K562 (cell line): ENCODE results near the gene ZCWPW1. TPM values are rescaled to one million over a fixed set of nuclear protein-coding genes. Genes with fewer than 3 reads are reported as not detected.

Experiments
- ATAC-seq: fragments of 200-7000 bp; cut with Tn5 transposase; 3 replicates; pipeline ENCODE4 v1.9.1; 2020; ENCODE audit warnings: moderate library complexity
- BruUV-seq: library from RNA; stranded (reverse); fragments of 400-500 nt; replicated peaks from 2 replicates; lab custom pipeline; 2021; lab: Mats Ljungman, UMichigan
- CTCF ChIA-PET: fragments of 300-600 bp; formaldehyde crosslinking; extraction: SDS; loops from one replicate; lab custom pipeline; 2021; ENCODE audit warnings: low intra/inter-chr PET ratio; lab: Yijun Ruan, JAX
- POLR2A ChIA-PET: fragments of 300-600, 350-650 bp; sonication (Branson Sonifier 250); formaldehyde crosslinking; extraction: SDS; loops from one replicate; lab custom pipeline; 2021; ENCODE audit warnings: antibody characterized with exemption, inconsistent platforms; lab: Yijun Ruan, JAX
- DNase-seq, 4 experiments: peaks; one replicate each; pipeline versions ENCODE4 v3.0.0 to v3.0.0-alpha.2; 2011 to 2018; ENCODE audit warnings: low spot score in 3 of 4, mixed read lengths in 3 of 4; ENCODE audit errors: extremely low read depth in 1 of 4
- FAIRE-seq: peaks from 2 replicates; lab custom pipeline; 2011; peaks lifted over from hg19 to GRCh38; lab: Jason Lieb, UNC
- H2AFZ ChIP-seq: 2 replicates; pipeline ENCODE4 v1.6.0; 2011; ENCODE audit warnings: low read depth, low read length, control low read depth, inconsistent platforms
- H3K27ac ChIP-seq: fragments of 200-600 bp; 3 replicates; pipeline ENCODE4 v1.8.0; 2011; ENCODE audit warnings: low read depth, mild to moderate bottlenecking, control low read depth, inconsistent platforms, low read length, moderate library complexity, mixed read lengths; ENCODE audit errors: extremely low read depth
- H3K27me3 ChIP-seq, 2 experiments: fragments of 300-600 bp in 1 of 2; 2 replicates in 1 of 2; 3 replicates in 1 of 2; pipeline versions ENCODE4 v1.6.0 to v1.8.0; 2011; ENCODE audit warnings: inconsistent platforms in 2 of 2, low read length in 2 of 2, mild to moderate bottlenecking in 1 of 2, mixed read lengths in 1 of 2, moderate library complexity in 1 of 2; ENCODE audit not compliant: control insufficient read depth in 2 of 2, insufficient read depth in 2 of 2
- H3K36me3 ChIP-seq: fragments of 300-600 bp; 3 replicates; pipeline ENCODE4 v1.8.0; 2011; ENCODE audit warnings: mild to moderate bottlenecking, low read length, inconsistent platforms; ENCODE audit not compliant: control insufficient read depth, insufficient read depth
- H3K4me1 ChIP-seq, 2 experiments: fragments of 200-600 bp in 1 of 2; replicated peaks in 1 of 2; 2 replicates in 1 of 2; 3 replicates in 1 of 2; pipeline versions ENCODE4 v1.5.1 to v1.8.0; 2011; ENCODE audit warnings: inconsistent platforms in 2 of 2, low read length in 2 of 2, mild to moderate bottlenecking in 1 of 2, mixed read lengths in 1 of 2, moderate library complexity in 1 of 2; ENCODE audit not compliant: control insufficient read depth in 2 of 2, insufficient read depth in 2 of 2
- H3K4me2 ChIP-seq: 2 replicates; pipeline ENCODE4 v1.6.1; 2011; ENCODE audit warnings: low read length, control low read depth, inconsistent platforms, mixed read lengths; ENCODE audit not compliant: insufficient read depth
- H3K4me3 ChIP-seq: fragments of 200-600 bp; sonication (generic), shearing (Covaris generic); 2 replicates; pipeline ENCODE4 v1.5.1; 2016; ENCODE audit warnings: control low read depth, inconsistent platforms
- H3K79me2 ChIP-seq: fragments of 200-600 bp; 3 replicates; pipeline ENCODE4 v1.8.0; 2011; ENCODE audit warnings: low read length, inconsistent platforms; ENCODE audit not compliant: control insufficient read depth, insufficient read depth
- H3K9ac ChIP-seq, 2 experiments: 2 replicates each; pipeline versions ENCODE4 v1.6.0 to v1.6.1; 2011; ENCODE audit warnings: low read depth in 2 of 2, low read length in 2 of 2, control low read depth in 1 of 2, inconsistent platforms in 1 of 2, mild to moderate bottlenecking in 1 of 2, mixed read lengths in 1 of 2; ENCODE audit not compliant: insufficient read depth in 1 of 2
- H3K9me1 ChIP-seq: one replicate; pipeline ENCODE4 v1.6.0; 2011; ENCODE audit warnings: inconsistent platforms, mild to moderate bottlenecking, low read length, moderate library complexity; ENCODE audit not compliant: control insufficient read depth, insufficient read depth
- H3K9me3 ChIP-seq: replicated peaks from 2 replicates; pipeline ENCODE4 v1.5.1; 2011; ENCODE audit warnings: low read depth, low read length, inconsistent platforms; ENCODE audit not compliant: control insufficient read depth, insufficient read depth
- H4K20me1 ChIP-seq: replicated peaks from 2 replicates; pipeline ENCODE4 v1.6.1; 2011; ENCODE audit warnings: low read length, inconsistent platforms, mixed read lengths; ENCODE audit not compliant: control insufficient read depth, insufficient read depth
- CBFA2T2 ChIP-seq: fragments of 450-650 bp; conservative IDR thresholded peaks from 2 replicates; pipeline ENCODE4 v1.6.1; 2017; ENCODE audit warnings: mild to moderate bottlenecking
- HNRNPH1 ChIP-seq: fragments of 200-400 bp; formaldehyde crosslinking; optimal IDR thresholded peaks from 2 replicates; pipeline ENCODE3; 2017; ENCODE audit warnings: low read depth, mild to moderate bottlenecking, low read length, moderate library complexity
- HNRNPL ChIP-seq: fragments of 200-400 bp; formaldehyde crosslinking; IDR thresholded peaks from 2 replicates; pipeline ENCODE4 v1.6.1; 2017; ENCODE audit warnings: low read depth, mild to moderate bottlenecking, low read length
- JUNB ChIP-seq: fragments of 450-650 bp; formaldehyde crosslinking; conservative IDR thresholded peaks from 2 replicates; pipeline ENCODE4 v1.4.0; 2020; ENCODE audit warnings: mild to moderate bottlenecking
- MEF2D ChIP-seq: conservative IDR thresholded peaks from 2 replicates; pipeline ENCODE4 v1.6.1; 2016; ENCODE audit warnings: low read depth, missing genetic modification characterization, missing compliant biosample characterization
- MNT ChIP-seq, 2 experiments: fragments of 450-650 bp; conservative IDR thresholded peaks; 2 replicates each; pipeline ENCODE4 v1.6.1; 2017; ENCODE audit warnings: mild to moderate bottlenecking in 2 of 2, moderate library complexity in 2 of 2
- NFIC ChIP-seq: fragments of 450-650 bp; IDR thresholded peaks from 2 replicates; pipeline ENCODE4 v1.6.1; 2017; ENCODE audit warnings: mild to moderate bottlenecking, inconsistent platforms
- RAD51 ChIP-seq: fragments of 450-650 bp; IDR thresholded peaks from 2 replicates; pipeline ENCODE4 v1.7.1; 2016; ENCODE audit warnings: low read depth, mild to moderate bottlenecking, borderline replicate concordance
- SNRNP70 ChIP-seq: fragments of 200-400 bp; formaldehyde crosslinking; optimal IDR thresholded peaks from 2 replicates; pipeline ENCODE3; 2017; ENCODE audit warnings: low read depth, low read length
- TAF1 ChIP-seq: IDR thresholded peaks from 2 replicates; pipeline ENCODE4 v1.6.1; 2011; ENCODE audit warnings: mild to moderate bottlenecking, low read length, moderate library complexity; ENCODE audit not compliant: insufficient read depth, control insufficient read depth, severe bottlenecking; ENCODE audit errors: extremely low read depth
- TEAD4 ChIP-seq, 2 experiments: sonication (generic) in 1 of 2; formaldehyde crosslinking in 1 of 2; IDR thresholded peaks; 2 replicates each; pipeline versions ENCODE4 v1.6.1 to v1.8.0; 2012 to 2022; ENCODE audit warnings: borderline replicate concordance in 1 of 2, inconsistent platforms in 1 of 2, low read length in 1 of 2, mild to moderate bottlenecking in 1 of 2, missing genetic modification reagents in 1 of 2
- THAP7 ChIP-seq: fragments of 250-450 bp; sonication (Bioruptor Pico); IDR thresholded peaks from 2 replicates; pipeline ENCODE4 v1.5.0; 2021
- ZNF184 ChIP-seq: sonication (generic); formaldehyde crosslinking; IDR thresholded peaks from 2 replicates; pipeline ENCODE4 v1.5.0; 2020; ENCODE audit warnings: missing genetic modification reagents
- ZNF253 ChIP-seq: fragments of 250-450 bp; sonication (Bioruptor Pico); conservative IDR thresholded peaks from 2 replicates; pipeline ENCODE4 v1.6.1; 2021; ENCODE audit warnings: mild to moderate bottlenecking
- ZNF449 ChIP-seq: fragments of 250-450 bp; sonication (Bioruptor Pico); IDR thresholded peaks from 2 replicates; pipeline ENCODE4 v1.8.0; 2022; ENCODE audit warnings: moderate library complexity, mild to moderate bottlenecking, inconsistent platforms
- ZNF77 ChIP-seq: fragments of 250-450 bp; sonication (Bioruptor Pico); IDR thresholded peaks from 2 replicates; pipeline ENCODE4 v1.5.0; 2020
- WGBS: fragments of 100-300 bp; shearing (Covaris generic); methylation state at CpG from one replicate; pipeline ENCODE4 v1.1.6; 2016; ENCODE audit warnings: low coverage, mixed read lengths; ENCODE audit not compliant: insufficient coverage; ENCODE audit errors: missing lambda C conversion rate; 5-methylcytosine and 5-hydroxymethylcytosine counted together
- in situ Hi-C: fragments of 300-500 bp; cut with MboI; formaldehyde crosslinking; loops from 4 replicates; pipeline ENCODE4 v1.15.0; 2018; ENCODE audit warnings: inconsistent platforms, mixed read lengths
- intact Hi-C: fragments of 100-400 bp; cut with micrococcal nuclease; formaldehyde crosslinking; loops from 2 replicates; pipeline ENCODE4 v1.14.2; 2022
- polyA plus RNA-seq, 8 experiments: library from polyadenylated mRNA; depleted of rRNA in 4 of 8; stranded (reverse) in 5 of 8; unstranded in 3 of 8; fragments of >200 nt; fragmentation: Nextera tagmentation in 2 of 8; fragmentation: Illumina TruSeq in 1 of 8; extraction: Ambion mirVana in 2 of 8; extraction: Trizol in 1 of 8; gene quantifications; 2 replicates each; pipeline versions ENCODE4 v1.2.1 to v1.2.3, GENCODE V29; 2011 to 2014; ENCODE audit warnings: inconsistent platforms in 1 of 8, missing spikeins in 1 of 8
- total RNA-seq, 7 experiments: library from RNA; depleted of rRNA in 6 of 7; stranded (reverse); fragments of >200 nt in 6 of 7; fragmentation: Illumina TruSeq in 2 of 7; extraction: Trizol in 2 of 7; gene quantifications; 2 replicates each; pipeline versions ENCODE4 v1.2.1 to v1.2.3, GENCODE V29; 2011 to 2021; ENCODE audit warnings: low replicate concordance in 1 of 7

ZCWPW1 gene
- total and polyA plus RNA-seq, 9 of the 15 experiments (the other 6 are each of a cell fraction or from before 2014, with no cell fraction given), result 0.18 to 1.7 (median 1.2) TPM

GRCh38 chr7:100429637-100430492, 1.4 kb upstream of the ZCWPW1 start, which contains the start of gene MEPCE:
Gene MEPCE (plus strand): TSS chr7:100429831. CDS start chr7:100430019, 188 bp downstream.
- H3K4me2 ChIP-seq, result peak within 1 kb of the TSS; percentile 97
- H2AFZ ChIP-seq, result peak within 1 kb of the TSS; percentile 98
- CTCF ChIA-PET, result no interaction called here
- peak within 1 kb of the TSS; percentile 96 to 97 for H3K9ac ChIP-seq
- H3K9me3 ChIP-seq, result peaks cover 4% of the 10 kb centered on the region; the same call in 1 of the 2 replicates
- DNase-seq, result peak; percentile 96 to 99 (median 98)
- H4K20me1 ChIP-seq, result peaks cover 22% of the 10 kb centered on the region
- peak within 1 kb of the TSS; percentile 98 for H3K27ac ChIP-seq
- peak within 1 kb of the TSS; percentile 82 for H3K4me3 ChIP-seq
- FAIRE-seq, result no peak
- peaks cover 39 to 56% of the 10 kb centered on the region in 2 experiments for H3K4me1 ChIP-seq
- POLR2A ChIA-PET, result interaction anchor here (0.6 to 3.7 kb wide), 43 partner anchors 9 to 735 kb away, joined by 3 to 58 read pairs (median 4); partner anchors contain the start of genes FBXO24, LRCH4, MOSPD3 and TSC22D4
- ATAC-seq, result peak; percentile 67
- TSS peak; percentile 78 for BruUV-seq
- 2% methylated on average over 70 of the region's 95 CpGs for WGBS
- H3K9me1 ChIP-seq, result peaks cover 15% of the 10 kb centered on the region
- peaks cover 45% of the 10 kb centered on the region for H3K36me3 ChIP-seq
- H3K79me2 ChIP-seq, result peaks cover 54% of the 10 kb centered on the region
- intact Hi-C loops, result loop anchor here (1.0 to 2.0 kb wide), 2 partner anchors 15 to 20 kb away; no protein-coding TSS in a partner anchor
- in situ Hi-C loops, result no loop called here
- no peaks in the 10 kb centered on the region for H3K27me3 ChIP-seq
- no peak for TF ChIP-seq SNRNP70
- no peak for TF ChIP-seq ZNF184 (CRISPR knock-in tag)
- peak; percentile 36; the same call in 1 of the 2 replicates for TF ChIP-seq NFIC
- TF ChIP-seq MNT (conservative IDR thresholded peaks at IDR 0.05), result peak; percentile 23 to 69; a peak in 2 of 4 replicates
- TF ChIP-seq HNRNPL, result peak; percentile 27; the same call in 1 of the 2 replicates
- peak; percentile 88 for TF ChIP-seq THAP7 (CRISPR knock-in tag)
- 0 out of 2 replicates have a peak, but pooled peaks have one; percentile 38 for TF ChIP-seq ZNF77 (CRISPR knock-in tag)
- TF ChIP-seq TAF1, result peak; percentile 65
- no peak; the same call in 1 of the 2 replicates for TF ChIP-seq TEAD4 (IDR thresholded peaks at IDR 0.05; ENCODE audit: low read length)
- 0 out of 2 replicates have a peak, but pooled peaks have one; percentile 40 for TF ChIP-seq TEAD4 (CRISPR knock-in tag; IDR thresholded peaks at IDR 0.05; ENCODE audit: borderline replicate concordance)
- 0 out of 2 replicates have a peak, but pooled peaks have one; percentile 6 for TF ChIP-seq CBFA2T2
- TF ChIP-seq MEF2D (tag), result no peak
- 0 out of 2 replicates have a peak, but pooled peaks have one; percentile 1 for TF ChIP-seq JUNB (CRISPR knock-in tag)
- peak; percentile 16 for TF ChIP-seq HNRNPH1
- no peak for TF ChIP-seq ZNF253 (CRISPR knock-in tag)
- TF ChIP-seq ZNF449 (CRISPR knock-in tag), result no peak
- TF ChIP-seq RAD51, result no peak
